Effector CD8-positive, alpha-beta T cell (primary cell): ENCODE data around the gene ZNF836.

ENCODE experiments used
- DNase-seq: peaks from one replicate; lab custom pipeline; 2025; lab: John Stamatoyannopoulos, UW

The ZNF836 gene

GRCh38 chr19:52188822-52189734 is 17.7 kb upstream of the ZNF836 start:
- DNase-seq: no peak

- no peak for DNase-seq
Observed at GRCh38 chr19:52187407-52187806, 16.0 kb upstream of the ZNF836 start.

- no peak for DNase-seq
Observed at GRCh38 chr19:52176574-52176973, 5.2 kb upstream of the ZNF836 start.

GRCh38 chr19:52172347-52172746 is 926 bp upstream of the ZNF836 start:
- no peak for DNase-seq

GRCh38 chr19:52170863-52171320 is 529 bp downstream of the ZNF836 start:
- no peak for DNase-seq

GRCh38 chr19:52170304-52170703 is 1.1 kb downstream of the ZNF836 start:
- peak; percentile 2 for DNase-seq

- DNase-seq: no peak
Observed at GRCh38 chr19:52155596-52156359, 15.6 kb downstream of the ZNF836 start.

GRCh38 chr19:52148256-52148655 is 23.2 kb downstream of the ZNF836 start:
- DNase-seq: no peak

GRCh38 chr19:52142001-52142595 is 29.3 kb downstream of the ZNF836 start:
- no peak for DNase-seq

GRCh38 chr19:52141203-52141602 is 30.2 kb downstream of the ZNF836 start:
- no peak for DNase-seq

GRCh38 chr19:52140032-52140710 is 31.2 kb downstream of the ZNF836 start:
- peak; percentile 95 for DNase-seq

- peak; percentile 63 for DNase-seq
Observed at GRCh38 chr19:52139252-52140031, 32.0 kb downstream of the ZNF836 start, which contains the start of gene ZNF616. ZNF616 (minus strand) TSS chr19:52139938; CDS start chr19:52130512, 9,426 bp downstream.

- no peak for DNase-seq
Observed at GRCh38 chr19:52138983-52139251, 32.5 kb downstream of the ZNF836 start.

GRCh38 chr19:52138278-52138982 is 33.0 kb downstream of the ZNF836 start:
- DNase-seq: peak; percentile 0

GRCh38 chr19:52120286-52120685 is 51.1 kb downstream of the ZNF836 start:
- DNase-seq: no peak

- no peak for DNase-seq
Observed at GRCh38 chr19:52115526-52116053, 55.8 kb downstream of the ZNF836 start.

- DNase-seq: no peak
Observed at GRCh38 chr19:52114691-52115090, 56.7 kb downstream of the ZNF836 start.

- DNase-seq: no peak
Observed at GRCh38 chr19:52112624-52113023, 58.8 kb downstream of the ZNF836 start.

GRCh38 chr19:52110780-52111179 is 60.6 kb downstream of the ZNF836 start:
- no peak for DNase-seq
